ENCODE data around the gene FAM118A. TPM values are rescaled to one million over a fixed set of nuclear protein-coding genes. Genes with fewer than 3 reads are reported as not detected.

The FAM118A gene
- polyA plus RNA-seq, 1 experiment, result 18.8 TPM

GRCh38 chr22:45296628-45297297 lies 13.0 kb upstream of the FAM118A start:
- ChIA-PET POLR2A (no interaction called here), CTCF (interaction anchor here (0.9 kb wide), 1 partner anchor 118 kb away, joined by 3 read pairs; no protein-coding TSS in a partner anchor)
- TF ChIP-seq CTCF (IDR thresholded peaks at IDR 0.05; ENCODE audit: insufficient read depth, low read depth, low read length), result no peak
- no peak overlapping the region for H3K4me3 ChIP-seq (ENCODE audit: low read depth, low read length)
- H3K36me3 ChIP-seq (ENCODE audit: control insufficient read depth, insufficient read depth, low read length), result no peaks in the 10 kb centered on the region
- DNase-seq (ENCODE audit: low read depth), result no peak
- H3K27me3 ChIP-seq (ENCODE audit: control insufficient read depth, insufficient read depth, low read length), result no peaks in the 10 kb centered on the region

GRCh38 chr22:45298934-45299505 lies 10.7 kb upstream of the FAM118A start:
- ChIA-PET CTCF (interaction anchor here (1.2 to 1.4 kb wide), 2 partner anchors 31 to 254 kb away, joined by 3 read pairs; no protein-coding TSS in a partner anchor), POLR2A (no interaction called here)
- Histone ChIP-seq H3K4me3 (ENCODE audit: low read depth, low read length) (no peak overlapping the region), H3K27me3 (ENCODE audit: control insufficient read depth, insufficient read depth, low read length) (no peaks in the 10 kb centered on the region), H3K36me3 (ENCODE audit: control insufficient read depth, insufficient read depth, low read length) (no peaks in the 10 kb centered on the region)
- no peak for DNase-seq (ENCODE audit: low read depth)
- no peak for TF ChIP-seq CTCF (IDR thresholded peaks at IDR 0.05; ENCODE audit: insufficient read depth, low read depth, low read length)

GRCh38 chr22:45302751-45303150 lies 7.0 kb upstream of the FAM118A start:
- ChIA-PET POLR2A (no interaction called here), CTCF (interaction anchor here (0.6 kb wide), 1 partner anchor 13 kb away, joined by 4 read pairs; no protein-coding TSS in a partner anchor)
- TF ChIP-seq CTCF (IDR thresholded peaks at IDR 0.05; ENCODE audit: insufficient read depth, low read depth, low read length), result no peak
- H3K36me3 ChIP-seq (ENCODE audit: control insufficient read depth, insufficient read depth, low read length), result no peaks in the 10 kb centered on the region
- no peak for DNase-seq (ENCODE audit: low read depth)
- H3K4me3 ChIP-seq (ENCODE audit: low read depth, low read length), result no peak overlapping the region
- no peaks in the 10 kb centered on the region for H3K27me3 ChIP-seq (ENCODE audit: control insufficient read depth, insufficient read depth, low read length)

GRCh38 chr22:45303181-45303580 lies 6.6 kb upstream of the FAM118A start:
- TF ChIP-seq CTCF (IDR thresholded peaks at IDR 0.05; ENCODE audit: insufficient read depth, low read depth, low read length), result no peak
- ChIA-PET POLR2A (no interaction called here), CTCF (interaction anchor here (0.6 kb wide), 1 partner anchor 13 kb away, joined by 4 read pairs; no protein-coding TSS in a partner anchor)
- Histone ChIP-seq H3K27me3 (ENCODE audit: control insufficient read depth, insufficient read depth, low read length) (no peaks in the 10 kb centered on the region), H3K4me3 (ENCODE audit: low read depth, low read length) (no peak overlapping the region), H3K36me3 (ENCODE audit: control insufficient read depth, insufficient read depth, low read length) (no peaks in the 10 kb centered on the region)
- no peak for DNase-seq (ENCODE audit: low read depth)

- no peaks in the 10 kb centered on the region for H3K36me3 ChIP-seq (ENCODE audit: control insufficient read depth, insufficient read depth, low read length)
- TF ChIP-seq CTCF (IDR thresholded peaks at IDR 0.05; ENCODE audit: insufficient read depth, low read depth, low read length), result no peak
- no peak overlapping the region for H3K4me3 ChIP-seq (ENCODE audit: low read depth, low read length)
- POLR2A ChIA-PET, result no interaction called here
- DNase-seq (ENCODE audit: low read depth), result no peak
- no peaks in the 10 kb centered on the region for H3K27me3 ChIP-seq (ENCODE audit: control insufficient read depth, insufficient read depth, low read length)
- CTCF ChIA-PET, result no interaction called here
Observed at GRCh38 chr22:45304971-45305370, 4.8 kb upstream of the FAM118A start.
